Thyroid gland (tissue), 4 donors: ENCODE results near the gene MSN.

Experiments
- CTCF ChIP-seq, 6 experiments: fragments of 200-600 bp in 3 of 6; fragments of 450-650 bp in 3 of 6; sonication (generic) in 3 of 6; IDR thresholded peaks; one replicate each; pipeline ENCODE4 v1.5.1; 2016 to 2019; ENCODE audit warnings: antibody characterized with exemption in 6 of 6, mild to moderate bottlenecking in 2 of 6, inconsistent platforms in 1 of 6, moderate library complexity in 1 of 6
- POLR2A ChIP-seq, 2 donors: fragments of 450-650 bp; IDR thresholded peaks; one replicate each; pipeline ENCODE4 v1.6.1; 2017; ENCODE audit warnings: antibody characterized with exemption in 2 of 2, mild to moderate bottlenecking in 2 of 2, moderate library complexity in 1 of 2

- TF ChIP-seq CTCF (IDR thresholded peaks at IDR 0.05) (no peak), POLR2A (IDR thresholded peaks at IDR 0.05) (no peak)
Observed at GRCh38 chrX:65745992-65746391, 78.5 kb downstream of the MSN start.
